A549 treated with ZK216348 at 1 μM for 4 hours (cell line): ENCODE measurements around the gene F5. TPM values are rescaled to one million over a fixed set of nuclear protein-coding genes. Genes with fewer than 3 reads are reported as not detected.

Experiments
- total RNA-seq: library from RNA; stranded (reverse); fragments of 200-300 nt; extraction: Qiagen RNA extraction; gene quantifications from 5 replicates; pipeline ENCODE4 v1.2.3, GENCODE V29; 2022; ENCODE audit warnings: low read depth

The F5 gene
- total RNA-seq: 0.05 to 0.23 TPM (median 0.09 TPM) in 5 replicates

GRCh38 chr1:169586395-169587255 lies at the start of gene F5:
Gene F5 (minus strand): TSS chr1:169586481. CDS start chr1:169586386, 95 bp downstream.

GRCh38 chr1:169630006-169630405 lies 43.7 kb upstream of the F5 start, which contains the start of gene SELP:
Gene SELP (minus strand): TSS chr1:169630124. CDS start chr1:169630074, 50 bp downstream.

GRCh38 chr1:169485431-169486280 lies 100.6 kb downstream of the F5 start, which contains the start of gene SLC19A2:
Gene SLC19A2 (minus strand): TSS chr1:169485944. CDS start chr1:169485766, 178 bp downstream.

Other genes starting within 250 kb of the F5 start
- 18.7 to 51.0 TPM (median 22.8 TPM) in 5 replicates for gene NME7, start 218.7 kb downstream of the F5 start, total RNA-seq
- 13.7 to 29.3 TPM (median 14.9 TPM) in 5 replicates for gene BLZF1, start 218.3 kb downstream of the F5 start, total RNA-seq
- 0.14 to 0.53 TPM (median 0.18 TPM) in 4 of 5 replicates, not detected in the other for gene CCDC181, start 159.0 kb downstream of the F5 start, total RNA-seq
- 7.3 to 15.2 TPM (median 12.9 TPM) in 5 replicates for gene SLC19A2, start 100.5 kb downstream of the F5 start, total RNA-seq
- gene SELP, start 43.6 kb upstream of the F5 start, total RNA-seq: not detected in 5 replicates
- gene SELL, start 125.1 kb upstream of the F5 start, total RNA-seq: 0.19 to 0.45 TPM (median 0.22 TPM) in 4 of 5 replicates, not detected in the other
- not detected in 5 replicates for gene SELE, start 147.6 kb upstream of the F5 start, total RNA-seq
- gene METTL18, start 208.4 kb upstream of the F5 start, total RNA-seq: 3.4 to 8.7 TPM (median 5.3 TPM) in 5 replicates